DND-41 (cell line): ENCODE data around the gene ACAP3.

Source experiments
- ATAC-seq: fragments of 200-7000 bp; cut with Tn5 transposase; 3 replicates; pipeline ENCODE4 v1.9.1; 2021; ENCODE audit warnings: low read depth; ENCODE audit not compliant: insufficient read depth
- DNase-seq: peaks from one replicate; pipeline ENCODE4 v3.0.0-alpha.2; 2020
- H2AFZ ChIP-seq: 2 replicates; pipeline ENCODE4 v1.6.0; 2012; ENCODE audit warnings: low read depth, low read length
- H3K27ac ChIP-seq: 2 replicates; pipeline ENCODE4 v1.5.1; 2012; ENCODE audit warnings: low read length, inconsistent platforms
- H3K27me3 ChIP-seq: fragments of 200-600 bp; sonication (generic); 2 replicates; pipeline ENCODE4 v1.6.0; 2012; ENCODE audit warnings: low read length, mild to moderate bottlenecking, inconsistent platforms; ENCODE audit not compliant: insufficient read depth, poor library complexity
- H3K36me3 ChIP-seq: 2 replicates; pipeline ENCODE4 v1.5.1; 2012; ENCODE audit warnings: low read length, inconsistent platforms; ENCODE audit not compliant: insufficient read depth
- H3K4me1 ChIP-seq: 2 replicates; pipeline ENCODE4 v1.5.1; 2012; ENCODE audit warnings: mild to moderate bottlenecking, low read length; ENCODE audit not compliant: insufficient read depth
- H3K4me2 ChIP-seq: 2 replicates; pipeline ENCODE4 v1.6.0; 2012; ENCODE audit warnings: mild to moderate bottlenecking, moderate library complexity, low read length, inconsistent platforms; ENCODE audit not compliant: insufficient read depth
- H3K4me3 ChIP-seq, 2 experiments: fragments of 200-600 bp in 1 of 2; shearing (Covaris generic) in 1 of 2; 2 replicates each; pipeline ENCODE4 v1.5.1; 2012 to 2016; ENCODE audit warnings: inconsistent platforms in 2 of 2, low read length in 2 of 2, mild to moderate bottlenecking in 2 of 2, low read depth in 1 of 2, moderate library complexity in 1 of 2
- H3K79me2 ChIP-seq: 2 replicates; pipeline ENCODE4 v1.6.0; 2012; ENCODE audit warnings: low read length, inconsistent platforms; ENCODE audit not compliant: insufficient read depth
- H3K9ac ChIP-seq: 2 replicates; pipeline ENCODE4 v1.6.0; 2012; ENCODE audit warnings: low read depth, mild to moderate bottlenecking, inconsistent platforms, low read length, moderate library complexity
- H3K9me3 ChIP-seq: 2 replicates; pipeline ENCODE4 v1.5.1; 2012; ENCODE audit warnings: low read length, moderate library complexity, mild to moderate bottlenecking, inconsistent platforms; ENCODE audit not compliant: insufficient read depth, severe bottlenecking
- H4K20me1 ChIP-seq: 2 replicates; pipeline ENCODE4 v1.6.0; 2012; ENCODE audit warnings: low read length; ENCODE audit not compliant: insufficient read depth
- CTCF ChIP-seq: IDR thresholded peaks from 2 replicates; pipeline ENCODE4 v1.5.1; 2012; ENCODE audit warnings: borderline replicate concordance, low read length, moderate library complexity, mild to moderate bottlenecking; ENCODE audit not compliant: poor library complexity, severe bottlenecking; ENCODE audit errors: extremely low read depth
- EZH2 ChIP-seq: IDR thresholded peaks from 3 replicates; pipeline ENCODE4 v1.6.1; 2012; ENCODE audit warnings: borderline replicate concordance, low read depth, mild to moderate bottlenecking, moderate library complexity, low read length, inconsistent platforms; ENCODE audit not compliant: severe bottlenecking

The ACAP3 gene

GRCh38 chr1:1267488-1268283 is 40.0 kb downstream of the ACAP3 start:
- Histone ChIP-seq H3K4me3 (no peak overlapping the region), H3K9me3 (no peaks in the 10 kb centered on the region), H3K4me2 (no peak overlapping the region), H4K20me1 (peaks cover 71% of the 10 kb centered on the region), H3K27me3 (no peaks in the 10 kb centered on the region), H3K79me2 (peaks cover 82% of the 10 kb centered on the region), H3K4me1 (peaks cover 26% of the 10 kb centered on the region), H3K27ac (no peak overlapping the region), H3K9ac (no peak overlapping the region), H3K36me3 (peaks cover 80% of the 10 kb centered on the region), H2AFZ (no peak overlapping the region)
- TF ChIP-seq EZH2 (no peak), CTCF (peak; percentile 4)
- ATAC-seq (no peak), DNase-seq (no peak)

- 0 out of 3 replicates have a peak, but pooled peaks have one; percentile 41 for ATAC-seq
- no peak for DNase-seq
- Histone ChIP-seq H3K27me3 (no peaks in the 10 kb centered on the region), H3K4me3 (no peak overlapping the region), H3K9me3 (no peaks in the 10 kb centered on the region), H3K9ac (no peak overlapping the region), H3K36me3 (peaks cover 82% of the 10 kb centered on the region), H3K4me2 (no peak overlapping the region), H3K4me1 (no peaks in the 10 kb centered on the region), H3K79me2 (peaks cover 71% of the 10 kb centered on the region), H3K27ac (no peak overlapping the region), H4K20me1 (peaks cover 65% of the 10 kb centered on the region), H2AFZ (no peak overlapping the region)
- TF ChIP-seq CTCF: peak; percentile 50
- TF ChIP-seq EZH2: no peak
These were observed 42.9 kb downstream of the ACAP3 start for GRCh38 chr1:1264868-1265272.

- ATAC-seq: no peak
- H3K27me3 ChIP-seq: no peaks in the 10 kb centered on the region
- no peak overlapping the region for H3K4me2 ChIP-seq
- H3K4me1 ChIP-seq: no peaks in the 10 kb centered on the region
- no peak overlapping the region for H3K4me3 ChIP-seq
- peaks cover 88% of the 10 kb centered on the region for H3K36me3 ChIP-seq
- H2AFZ ChIP-seq: no peak overlapping the region
- no peak overlapping the region for H3K27ac ChIP-seq
- no peak overlapping the region for H3K9ac ChIP-seq
- DNase-seq: no peak
- no peak for TF ChIP-seq CTCF
- TF ChIP-seq EZH2: no peak
- peaks cover 64% of the 10 kb centered on the region for H4K20me1 ChIP-seq
- no peaks in the 10 kb centered on the region for H3K9me3 ChIP-seq
- peaks cover 70% of the 10 kb centered on the region for H3K79me2 ChIP-seq
These were observed 43.7 kb downstream of the ACAP3 start for GRCh38 chr1:1264026-1264425.
